ENCODE measurements around the gene PLS1.

- TF ChIP-seq, protein P1, sequence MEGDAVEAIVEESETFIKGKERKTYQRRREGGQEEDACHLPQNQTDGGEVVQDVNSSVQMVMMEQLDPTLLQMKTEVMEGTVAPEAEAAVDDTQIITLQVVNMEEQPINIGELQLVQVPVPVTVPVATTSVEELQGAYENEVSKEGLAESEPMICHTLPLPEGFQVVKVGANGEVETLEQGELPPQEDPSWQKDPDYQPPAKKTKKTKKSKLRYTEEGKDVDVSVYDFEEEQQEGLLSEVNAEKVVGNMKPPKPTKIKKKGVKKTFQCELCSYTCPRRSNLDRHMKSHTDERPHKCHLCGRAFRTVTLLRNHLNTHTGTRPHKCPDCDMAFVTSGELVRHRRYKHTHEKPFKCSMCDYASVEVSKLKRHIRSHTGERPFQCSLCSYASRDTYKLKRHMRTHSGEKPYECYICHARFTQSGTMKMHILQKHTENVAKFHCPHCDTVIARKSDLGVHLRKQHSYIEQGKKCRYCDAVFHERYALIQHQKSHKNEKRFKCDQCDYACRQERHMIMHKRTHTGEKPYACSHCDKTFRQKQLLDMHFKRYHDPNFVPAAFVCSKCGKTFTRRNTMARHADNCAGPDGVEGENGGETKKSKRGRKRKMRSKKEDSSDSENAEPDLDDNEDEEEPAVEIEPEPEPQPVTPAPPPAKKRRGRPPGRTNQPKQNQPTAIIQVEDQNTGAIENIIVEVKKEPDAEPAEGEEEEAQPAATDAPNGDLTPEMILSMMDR (IDR thresholded peaks at IDR 0.05): no peak
- TF ChIP-seq EP300 (IDR thresholded peaks at IDR 0.05; ENCODE audit: low read depth): no peak
Observed at GRCh38 chr3:142723665-142723967, 127.4 kb downstream of the PLS1 start.
